GM19455 (cell line): ENCODE measurements around the gene YPEL4.

Experiments used
- ATAC-seq: cut with Tn5 transposase; IDR thresholded peaks from one replicate; pipeline ENCODE4 v1.9.1; 2021; ENCODE audit not compliant: unreplicated experiment

Gene YPEL4

GRCh38 chr11:57651408-57651807 is 1.7 kb upstream of the YPEL4 start:
- ATAC-seq: no peak

GRCh38 chr11:57650739-57651090 is 1.0 kb upstream of the YPEL4 start:
- no peak for ATAC-seq

GRCh38 chr11:57648801-57649735 is 644 bp downstream of the YPEL4 start:
- no peak for ATAC-seq

- ATAC-seq: no peak
Measured at GRCh38 chr11:57647960-57648800, 1.5 kb downstream of the YPEL4 start.

- no peak for ATAC-seq
Measured at GRCh38 chr11:57647372-57647771, 2.3 kb downstream of the YPEL4 start.

GRCh38 chr11:57646799-57647303 is 2.9 kb downstream of the YPEL4 start:
- no peak for ATAC-seq

- no peak for ATAC-seq
Measured at GRCh38 chr11:57646194-57646798, 3.4 kb downstream of the YPEL4 start.

- no peak for ATAC-seq
Measured at GRCh38 chr11:57645689-57646085, 4.0 kb downstream of the YPEL4 start.

- ATAC-seq: peak; percentile 70
Measured at GRCh38 chr11:57644748-57645688, 4.7 kb downstream of the YPEL4 start.

GRCh38 chr11:57643802-57644201 is 5.9 kb downstream of the YPEL4 start:
- ATAC-seq: no peak

- no peak for ATAC-seq
Measured at GRCh38 chr11:57641011-57641807, 8.5 kb downstream of the YPEL4 start.

GRCh38 chr11:57640068-57640800 is 9.5 kb downstream of the YPEL4 start:
- ATAC-seq: no peak

- no peak for ATAC-seq
Measured at GRCh38 chr11:57639321-57640067, 10.2 kb downstream of the YPEL4 start.

- no peak for ATAC-seq
Measured at GRCh38 chr11:57638811-57639320, 10.8 kb downstream of the YPEL4 start.

GRCh38 chr11:57638005-57638781 is 11.5 kb downstream of the YPEL4 start:
- ATAC-seq: no peak

GRCh38 chr11:57637626-57638004 is 12.1 kb downstream of the YPEL4 start:
- no peak for ATAC-seq

GRCh38 chr11:57635246-57635645 is 14.5 kb downstream of the YPEL4 start:
- no peak for ATAC-seq
